SKM-1 (cell line): Measurements from ENCODE around the gene MDN1.
A peak's percentile ranks its signal among the peaks of the same experiment; 100 is the strongest.
"Not testable (repeated sequence)": the region's sequence is repeated elsewhere in the genome, so short reads cannot be mapped to it uniquely, and the experiment has no call there.

Source experiments
- DNase-seq: peaks from one replicate; lab custom pipeline; 2025; ENCODE audit not compliant: unreplicated experiment; lab: John Stamatoyannopoulos, UW

Gene MDN1

DNA sequence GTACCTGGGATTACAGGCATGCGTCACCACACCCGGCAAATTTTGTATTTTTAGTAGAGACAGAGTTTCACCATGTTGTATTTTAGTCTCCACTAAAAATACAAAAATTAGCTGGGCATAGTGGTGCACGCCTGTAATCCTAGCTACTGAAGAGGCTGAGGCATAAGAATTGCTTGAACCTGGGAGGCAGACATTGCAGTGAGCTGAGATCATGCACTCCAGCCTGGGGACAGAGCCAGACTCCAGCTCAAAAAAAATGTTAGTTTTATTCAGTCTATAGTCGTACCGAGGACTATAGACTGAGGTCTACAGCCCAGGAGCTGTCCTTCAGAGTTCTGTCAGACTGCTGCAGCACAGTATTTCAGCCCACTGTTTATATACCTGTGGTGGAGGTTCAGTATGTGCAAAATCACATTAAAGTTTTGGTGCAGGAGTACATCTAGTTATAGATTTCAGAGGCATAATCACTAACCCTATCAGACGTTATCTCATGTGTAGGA, 6.5 kb upstream of the MDN1 start:
- DNase-seq = no peak

- no peak for DNase-seq
Measured at GRCh38 chr6:89818977-89819335, 638 bp downstream of the MDN1 start.

DNA sequence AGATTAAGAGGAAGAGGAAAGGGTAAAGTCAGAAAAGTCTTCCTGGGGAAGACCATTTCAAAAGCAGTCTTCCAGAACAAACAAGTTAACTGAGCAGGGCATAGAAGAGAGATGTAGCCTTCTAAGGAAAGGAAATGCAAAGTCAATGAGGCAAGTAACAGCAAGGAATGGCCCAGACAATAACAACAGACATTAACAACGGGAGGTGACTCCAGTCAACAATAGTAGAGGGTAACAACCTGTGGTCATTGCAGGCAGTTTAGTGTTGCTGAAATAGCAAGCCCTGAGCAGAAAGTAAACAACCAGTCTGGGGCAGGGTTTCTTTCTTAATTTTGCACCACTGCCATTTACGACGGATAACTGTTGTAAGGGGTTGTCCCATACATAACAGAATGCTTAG, 2.1 kb downstream of the MDN1 start:
- DNase-seq = no peak

DNA sequence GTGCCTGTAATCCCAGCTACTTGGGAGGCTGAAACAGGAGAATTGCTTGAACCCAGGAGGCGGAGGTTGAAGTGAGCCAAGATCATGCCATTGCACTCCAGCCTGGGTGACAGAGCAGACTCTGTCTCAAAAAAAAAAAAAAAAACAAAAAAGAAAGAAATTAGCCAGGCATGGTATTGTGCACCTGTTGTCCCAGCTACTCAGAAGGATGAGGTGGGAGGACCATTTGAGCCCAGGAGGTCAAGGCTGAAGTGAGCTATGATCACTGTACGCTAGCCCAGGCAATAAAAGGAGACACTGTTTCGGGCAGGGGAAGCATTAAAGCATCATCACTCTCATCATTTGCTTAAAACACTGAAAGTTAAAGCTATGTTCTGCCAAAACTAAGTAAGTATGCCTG, 6.2 kb downstream of the MDN1 start:
- DNase-seq = not testable (repeated sequence)

- DNase-seq = no peak
Measured at GRCh38 chr6:89807581-89807980, 12.0 kb downstream of the MDN1 start.

GRCh38 chr6:89805814-89806371, 13.7 kb downstream of the MDN1 start:
- DNase-seq = no peak

- no peak for DNase-seq
Measured at GRCh38 chr6:89803271-89803670, 16.3 kb downstream of the MDN1 start.

GRCh38 chr6:89799756-89800155, 19.8 kb downstream of the MDN1 start:
- no peak for DNase-seq

GRCh38 chr6:89799096-89799495, 20.5 kb downstream of the MDN1 start:
- no peak for DNase-seq

GRCh38 chr6:89797317-89797716, 22.3 kb downstream of the MDN1 start:
- no peak for DNase-seq

GRCh38 chr6:89794324-89794723, 25.3 kb downstream of the MDN1 start:
- no peak for DNase-seq

GRCh38 chr6:89793586-89793985, 26.0 kb downstream of the MDN1 start:
- DNase-seq = no peak

DNA sequence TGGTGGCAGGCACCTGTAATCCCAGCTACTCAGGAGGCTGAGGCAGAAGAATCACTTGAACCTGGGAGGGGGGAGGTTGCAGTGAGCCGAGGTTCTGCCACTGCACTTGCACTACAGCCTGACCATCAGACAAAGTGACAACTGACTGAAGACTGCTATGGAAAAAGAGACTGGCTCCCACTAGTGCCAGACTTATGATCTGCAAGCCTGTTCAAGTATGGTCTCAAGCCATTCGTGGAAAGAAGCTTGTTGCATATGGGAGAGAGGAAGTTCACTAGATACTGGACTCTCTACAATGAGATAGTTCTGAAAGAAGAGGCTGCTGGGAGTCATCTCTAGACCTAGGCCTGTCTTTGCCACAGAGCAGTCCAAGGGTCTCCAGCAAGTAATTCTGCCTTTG, 26.7 kb downstream of the MDN1 start:
- peak; percentile 70 for DNase-seq

DNA sequence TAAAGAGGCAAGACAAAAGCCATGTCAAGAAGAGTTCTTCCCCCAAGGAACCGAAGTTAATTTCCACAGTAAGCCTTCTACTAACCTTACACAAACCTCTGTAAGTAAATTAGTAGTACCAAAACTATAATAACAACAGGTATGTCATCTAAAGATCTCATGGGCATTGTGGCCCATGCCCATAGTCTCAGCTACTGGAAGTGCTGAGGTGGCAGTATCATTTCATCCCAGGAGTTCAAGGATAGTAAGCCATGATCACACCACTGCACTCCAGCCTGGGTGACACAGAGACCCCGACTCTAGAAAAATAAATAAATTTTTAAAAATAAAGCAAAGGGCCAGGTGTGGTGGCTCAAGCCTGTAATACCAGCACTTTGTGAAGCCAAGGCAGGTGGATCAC, 29.2 kb downstream of the MDN1 start:
- DNase-seq = no peak

GRCh38 chr6:89789980-89790379, 29.6 kb downstream of the MDN1 start:
- DNase-seq = no peak

DNA sequence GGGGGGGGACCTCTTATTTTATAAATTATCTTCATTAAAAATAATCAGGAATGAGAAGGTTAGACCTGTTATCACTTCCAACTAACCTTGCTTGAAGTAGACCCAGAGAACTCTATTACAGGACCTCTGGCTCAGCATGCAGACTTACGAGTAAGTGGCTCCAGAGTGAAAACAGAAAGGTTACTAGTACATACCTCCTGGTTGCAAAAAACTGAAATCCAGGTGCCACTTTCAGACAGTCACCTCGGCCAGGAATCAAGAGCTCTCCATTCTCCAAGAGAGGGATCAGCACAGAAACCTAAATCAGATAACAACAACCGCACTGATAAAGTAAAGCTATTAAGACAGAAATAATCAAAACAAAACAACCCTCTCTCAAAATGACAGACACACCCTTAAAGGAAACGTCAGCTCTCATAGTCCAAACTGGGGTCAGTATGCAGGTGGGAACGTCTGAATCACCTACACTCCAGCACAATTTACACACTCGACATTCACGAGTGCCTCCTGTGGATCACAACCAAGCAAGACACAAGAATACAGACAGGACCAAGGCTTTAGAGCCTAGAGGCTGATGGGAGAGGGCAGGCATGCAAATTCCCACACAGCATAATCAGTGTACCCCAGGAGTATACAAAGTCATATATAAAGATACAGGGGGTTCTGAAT, 31.8 kb downstream of the MDN1 start:
- DNase-seq = no peak

DNA sequence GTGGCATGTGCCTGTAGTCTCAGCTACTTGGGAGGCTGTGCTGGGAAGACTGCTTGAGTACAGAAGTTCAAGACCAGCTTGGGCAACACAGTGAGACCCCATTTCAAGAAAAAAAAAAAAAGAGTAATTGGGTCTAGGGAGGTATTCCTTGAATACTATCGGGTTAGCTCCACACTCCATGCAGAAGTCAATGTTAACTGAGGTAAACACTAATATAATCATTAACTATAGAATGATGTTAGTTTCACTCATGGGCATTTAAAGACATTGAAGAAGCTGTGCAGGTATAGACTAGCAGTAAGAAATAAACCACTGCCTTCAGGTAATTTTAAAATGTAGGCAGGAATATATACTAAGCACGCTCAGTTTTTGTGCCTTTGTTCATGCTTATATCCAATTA, 32.6 kb downstream of the MDN1 start:
- DNase-seq = no peak

DNA sequence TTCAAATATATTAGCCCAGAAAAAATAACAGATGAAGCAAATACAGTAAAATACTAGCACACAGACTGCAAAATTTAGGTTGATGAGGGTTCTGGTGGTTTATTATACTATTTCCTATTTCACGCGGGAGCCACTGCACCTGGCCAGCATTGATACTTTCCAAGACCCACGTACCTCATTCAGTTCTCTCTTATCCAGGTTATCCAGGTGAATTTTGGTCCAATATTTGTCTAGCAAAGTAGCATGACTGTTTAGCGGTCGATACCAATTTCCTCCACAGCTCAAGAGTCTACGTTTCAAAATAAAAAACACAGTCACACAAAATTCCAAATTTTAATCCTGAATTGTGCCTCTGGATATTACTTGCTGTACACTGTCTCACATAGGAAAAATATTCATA, 34.8 kb downstream of the MDN1 start:
- DNase-seq = no peak

- not testable (repeated sequence) for DNase-seq
Measured at GRCh38 chr6:89783293-89783692, 36.3 kb downstream of the MDN1 start.

DNA sequence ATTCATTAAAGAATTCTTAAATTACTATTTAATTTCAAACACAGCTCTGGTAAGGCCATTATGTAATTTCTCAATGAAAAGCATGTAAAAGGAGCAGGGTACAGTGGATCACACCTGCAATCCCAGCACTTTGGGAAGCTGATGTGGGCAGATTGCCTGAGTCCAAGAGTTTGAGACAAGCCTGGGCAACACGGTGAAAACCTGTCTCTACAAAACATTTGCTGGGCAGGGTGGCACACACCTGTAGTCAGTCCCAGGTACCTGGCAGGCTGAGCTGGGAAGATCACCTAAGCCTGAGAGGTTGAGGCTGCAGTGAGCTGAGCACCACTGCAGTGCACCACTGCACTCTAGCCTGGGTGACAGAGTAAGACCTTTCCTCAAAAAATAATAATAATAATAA, 37.4 kb downstream of the MDN1 start:
- DNase-seq = no peak

DNA sequence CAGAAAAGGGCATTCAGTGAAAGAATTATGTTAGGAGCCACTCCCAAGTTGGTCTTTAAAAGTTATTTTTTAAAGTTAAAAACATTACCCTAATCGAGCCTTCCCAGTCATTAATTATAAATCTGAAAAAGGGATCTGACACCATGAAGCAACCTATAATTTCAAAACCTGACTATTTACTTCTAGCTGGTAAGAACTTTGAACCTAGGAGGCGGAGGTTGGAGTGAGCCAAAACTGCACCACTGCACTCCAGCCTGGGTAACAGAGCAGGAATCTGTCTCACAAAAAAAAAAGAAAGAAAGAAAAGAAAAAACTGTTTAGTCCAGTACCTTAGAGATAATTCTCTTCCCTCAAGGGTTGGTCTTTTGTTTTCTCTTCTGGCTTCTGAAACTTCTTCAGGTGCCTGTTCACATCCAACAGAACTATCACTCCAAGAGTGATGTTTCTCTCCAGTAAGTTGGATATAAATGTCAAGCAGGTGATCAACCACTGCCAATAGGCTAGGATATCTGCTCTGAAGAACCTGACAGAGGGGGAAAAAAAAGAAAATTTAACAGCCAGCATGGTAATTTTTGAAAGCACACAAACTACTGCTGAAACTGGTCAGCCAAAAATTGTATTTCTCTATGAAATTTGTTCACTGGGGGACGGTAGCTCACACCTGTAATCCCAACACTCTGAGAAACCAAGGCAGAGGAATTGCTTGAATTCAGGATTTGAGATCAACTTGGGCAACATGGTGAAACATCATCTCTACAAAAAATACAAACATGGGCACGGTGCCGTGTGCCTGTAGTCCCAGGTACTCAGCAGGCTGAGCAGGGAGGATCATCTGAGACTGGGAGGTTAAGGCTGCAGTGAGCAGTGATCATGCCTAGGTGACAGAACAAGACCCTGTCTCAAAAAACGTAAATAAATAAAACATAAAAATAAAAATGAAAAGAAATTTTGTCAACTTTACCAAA, 38.2 kb downstream of the MDN1 start:
- no peak for DNase-seq

DNA sequence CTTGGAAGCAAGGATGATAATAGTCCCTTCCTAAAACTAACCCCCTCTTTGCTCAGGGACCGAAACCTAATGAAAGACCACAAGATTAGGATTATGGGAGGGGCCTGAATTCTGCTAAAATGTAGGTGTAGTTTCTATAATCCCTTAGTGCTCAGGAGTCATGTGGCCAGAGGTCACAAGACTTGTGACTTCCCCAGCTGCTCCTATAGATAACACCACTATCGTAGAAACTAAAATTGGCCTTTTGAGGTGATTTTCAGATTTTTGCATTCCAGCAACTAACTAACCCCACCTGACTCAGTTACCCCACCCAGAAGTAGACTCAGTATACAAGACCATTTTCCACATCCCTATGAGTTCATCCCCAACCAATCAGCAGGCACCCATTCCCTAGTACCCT, 42.1 kb downstream of the MDN1 start:
- no peak for DNase-seq
